Psoas muscle (tissue), 8 donors: ENCODE data around the gene ARHGEF28. TPM values are rescaled to one million over a fixed set of nuclear protein-coding genes. Genes with fewer than 3 reads are reported as not detected.

ENCODE experiments used
- ATAC-seq, 4 donors: fragments of 200-7000 bp; cut with Tn5 transposase; one replicate each; pipeline ENCODE4 v1.9.1; 2020; ENCODE audit warnings: moderate library complexity in 3 of 4, mild to moderate bottlenecking in 2 of 4
- DNase-seq, 2 donors: peaks; one replicate each; pipeline ENCODE4 v3.0.0-alpha.2; 2020
- H3K27ac ChIP-seq: fragments of 200-600 bp; one replicate; pipeline ENCODE4 v1.8.0; 2022
- H3K27me3 ChIP-seq, 3 donors: fragments of 200-600 bp in 1 of 3; one replicate each; pipeline versions ENCODE4 v1.6.1 to v1.8.0; 2013 to 2022; ENCODE audit warnings: low read length in 2 of 3, mild to moderate bottlenecking in 2 of 3, moderate library complexity in 1 of 3; ENCODE audit not compliant: insufficient read depth in 3 of 3
- H3K36me3 ChIP-seq, 2 donors: fragments of 200-600 bp in 1 of 2; one replicate each; pipeline versions ENCODE4 v1.6.1 to v1.8.0; 2013 to 2022; ENCODE audit warnings: low read depth in 1 of 2, mild to moderate bottlenecking in 1 of 2, moderate library complexity in 1 of 2; ENCODE audit not compliant: insufficient read depth in 1 of 2
- H3K4me1 ChIP-seq: fragments of 200-600 bp; one replicate; pipeline ENCODE4 v1.8.0; 2022
- H3K4me3 ChIP-seq: fragments of 200-600 bp; one replicate; pipeline ENCODE4 v1.8.0; 2022; ENCODE audit warnings: mild to moderate bottlenecking
- H3K9me3 ChIP-seq: fragments of 200-600 bp; one replicate; pipeline ENCODE4 v1.8.0; 2022
- CTCF ChIP-seq: fragments of 200-600 bp; IDR thresholded peaks from one replicate; pipeline ENCODE4 v1.8.0; 2022; ENCODE audit warnings: antibody characterized with exemption
- WGBS, 3 donors: extraction: QIAGEN DNeasy Blood & Tissue Kit; methylation state at CpG; one replicate each; pipeline versions ENCODE4 v1.1.6 to v1.1.7; 2013; 5-methylcytosine and 5-hydroxymethylcytosine counted together
- intact Hi-C, 2 donors: fragments of 100-400 bp; cut with DNase I; formaldehyde crosslinking; loops; one replicate each; pipeline versions ENCODE4 v1.11.0 to v1.14.2; 2022
- polyA plus RNA-seq, 3 donors: library from polyadenylated mRNA; stranded (reverse); fragments of 200-250 nt; gene quantifications; one replicate each; pipeline ENCODE4 v1.2.3, GENCODE V29; 2013
- total RNA-seq, 4 donors: library from RNA; stranded (reverse); fragmentation: NEBNext Ultra II Directional in 2 of 4; extraction: Animal tissue kit (Norgen Biotek cat#: 25700) in 2 of 4; gene quantifications; one replicate each; pipeline versions ENCODE4 v1.2.1 to v1.2.4, GENCODE V29; 2021 to 2023
- donor health status: healthy with polysubstance abuse.
- donor health status: DM: no; HTN: no; CAD: no; lungs with moderate emphysema.
- donor health status: Bipolar disorder and iron deficiency.
- donor health status: healthy.
- donor health status: DM: yes; HTN: yes; CAD: no.
- donor health status: DM: no; HTN: no; CAD: no.
- donor health status: DM: no; HTN: no; CAD: no.
- donor health status: DM: yes; HTN: yes; CAD: no.

The ARHGEF28 gene
- total and polyA plus RNA-seq, 7 donors: 0.39 to 1.3 (median 1.00) TPM

- Histone ChIP-seq H3K4me1 (peaks cover 4% of the 10 kb centered on the region), H3K4me3 (no peak overlapping the region), H3K9me3 (no peaks in the 10 kb centered on the region), H3K36me3 (no peaks in the 10 kb centered on the region), H3K27me3 (no peaks in the 10 kb centered on the region), H3K27ac (no peak overlapping the region)
- DNase-seq: no peak
- 62 to 78% (median 72%) methylated on average over 11 of the region's 11 CpGs for WGBS, 3 donors
- intact Hi-C loops: no loop called here
- no peak for ATAC-seq
- TF ChIP-seq CTCF: no peak
These were observed 123.7 kb downstream of the ARHGEF28 start for GRCh38 chr5:73749485-73750270.

GRCh38 chr5:73751254-73751914 lies 125.4 kb downstream of the ARHGEF28 start:
- no peak overlapping the region for H3K4me3 ChIP-seq
- no peak overlapping the region for H3K27ac ChIP-seq
- H3K36me3 ChIP-seq: no peaks in the 10 kb centered on the region
- TF ChIP-seq CTCF: no peak
- intact Hi-C loops: no loop called here
- 57 to 61% (median 59%) methylated on average over 7 of the region's 7 CpGs for WGBS, 3 donors
- no peak for ATAC-seq
- no peaks in the 10 kb centered on the region for H3K27me3 ChIP-seq
- DNase-seq: no peak
- H3K4me1 ChIP-seq: no peaks in the 10 kb centered on the region
- no peaks in the 10 kb centered on the region for H3K9me3 ChIP-seq

GRCh38 chr5:73754254-73754653 lies 128.3 kb downstream of the ARHGEF28 start:
- intact Hi-C loops: no loop called here

GRCh38 chr5:73757416-73757815 lies 131.4 kb downstream of the ARHGEF28 start:
- Histone ChIP-seq H3K27me3 (no peaks in the 10 kb centered on the region), H3K4me1 (no peaks in the 10 kb centered on the region), H3K27ac (no peak overlapping the region), H3K4me3 (no peak overlapping the region), H3K36me3 (no peaks in the 10 kb centered on the region), H3K9me3 (no peaks in the 10 kb centered on the region)
- intact Hi-C loops: no loop called here
- 68 to 85% (median 79%) methylated on average over 1 of the region's 1 CpG for WGBS, 3 donors
- TF ChIP-seq CTCF: no peak
- ATAC-seq: no peak
- no peak for DNase-seq

More at GRCh38 chr5:73754254-73754653, 128.3 kb downstream of the ARHGEF28 start:
- 70 to 79% (median 73%) methylated on average over 4 of the region's 4 CpGs for WGBS, 3 donors
- no peak for ATAC-seq
- DNase-seq: no peak
- H3K4me3 ChIP-seq: no peak overlapping the region
- TF ChIP-seq CTCF: no peak
- H3K36me3 ChIP-seq: no peaks in the 10 kb centered on the region
- H3K27ac ChIP-seq: no peak overlapping the region
- H3K4me1 ChIP-seq: no peaks in the 10 kb centered on the region
- H3K27me3 ChIP-seq: no peaks in the 10 kb centered on the region
- H3K9me3 ChIP-seq: no peaks in the 10 kb centered on the region
